Endothelial cell of umbilical vein (primary cell): ENCODE measurements around the gene RPF1. TPM values are rescaled to one million over a fixed set of nuclear protein-coding genes. Genes with fewer than 3 reads are reported as not detected.

ENCODE experiments used
- BruUV-seq: library from RNA; stranded (reverse); fragments of 400-500 nt; replicated peaks from 2 replicates; lab custom pipeline; 2021; lab: Mats Ljungman, UMichigan
- CTCF ChIA-PET: fragments of 300-600, 350-600 bp; sonication (Branson Sonifier 250); formaldehyde crosslinking; loops from one replicate; lab custom pipeline; 2021; ENCODE audit warnings: antibody characterized with exemption, inconsistent platforms; lab: Charles Lee
- POLR2A ChIA-PET: fragments of 300-600, 350-600 bp; sonication (Branson Sonifier 250); formaldehyde crosslinking; loops from one replicate; lab custom pipeline; 2021; ENCODE audit warnings: antibody characterized with exemption, inconsistent platforms; lab: Charles Lee
- DNase-seq: peaks from one replicate; pipeline ENCODE4 v3.0.0-alpha.2; 2011; ENCODE audit warnings: low read depth, low spot score
- FAIRE-seq: peaks from 2 replicates; lab custom pipeline; 2011; peaks lifted over from hg19 to GRCh38; lab: Jason Lieb, UNC
- H2AFZ ChIP-seq: 2 replicates; pipeline ENCODE4 v1.6.0; 2012; ENCODE audit warnings: low read depth, low read length, control low read depth, inconsistent platforms
- H3K27ac ChIP-seq: 2 replicates; pipeline ENCODE4 v1.5.1; 2011; ENCODE audit warnings: low read depth, mild to moderate bottlenecking, control low read depth, low read length, moderate library complexity; ENCODE audit not compliant: insufficient read depth
- H3K27me3 ChIP-seq, 2 experiments: 2 replicates each; pipeline versions ENCODE4 v1.6.0 to v1.6.1; 2011; ENCODE audit warnings: low read length in 2 of 2, mixed read lengths in 1 of 2; ENCODE audit not compliant: control insufficient read depth in 2 of 2, insufficient read depth in 2 of 2
- H3K36me3 ChIP-seq, 2 experiments: 2 replicates in 1 of 2; 3 replicates in 1 of 2; pipeline ENCODE4 v1.5.1; 2011; ENCODE audit warnings: low read length in 2 of 2, mild to moderate bottlenecking in 1 of 2, moderate library complexity in 1 of 2; ENCODE audit not compliant: control insufficient read depth in 2 of 2, insufficient read depth in 2 of 2; ENCODE audit errors: extremely low read depth in 1 of 2
- H3K4me1 ChIP-seq: 3 replicates; pipeline ENCODE4 v1.5.1; 2011; ENCODE audit warnings: mild to moderate bottlenecking, low read length; ENCODE audit not compliant: control insufficient read depth, insufficient read depth; ENCODE audit errors: extremely low read depth
- H3K4me2 ChIP-seq: 2 replicates; pipeline ENCODE4 v1.6.1; 2011; ENCODE audit warnings: low read length, control low read depth, mixed read lengths; ENCODE audit not compliant: insufficient read depth
- H3K4me3 ChIP-seq, 3 experiments: fragments of 200-600 bp in 1 of 3; sonication (generic), shearing (Covaris generic) in 1 of 3; replicated peaks in 1 of 3; 2 replicates each; pipeline ENCODE4 v1.5.1; 2011 to 2016; ENCODE audit warnings: control low read depth in 3 of 3, low read length in 3 of 3, mild to moderate bottlenecking in 2 of 3, inconsistent platforms in 1 of 3, low read depth in 1 of 3, moderate library complexity in 1 of 3; ENCODE audit not compliant: insufficient read depth in 1 of 3
- H3K79me2 ChIP-seq: 2 replicates; pipeline ENCODE4 v1.6.0; 2012; ENCODE audit warnings: low read length, inconsistent platforms; ENCODE audit not compliant: control insufficient read depth, insufficient read depth
- H3K9ac ChIP-seq: replicated peaks from 2 replicates; pipeline ENCODE3; 2011; ENCODE audit warnings: low read length, control low read depth; ENCODE audit not compliant: insufficient read depth; ENCODE audit errors: extremely low read depth
- H3K9me1 ChIP-seq: replicated peaks from 3 replicates; pipeline ENCODE4 v1.6.0; 2011; ENCODE audit warnings: mild to moderate bottlenecking, low read length; ENCODE audit not compliant: control insufficient read depth, insufficient read depth; ENCODE audit errors: extremely low read depth
- H3K9me3 ChIP-seq: replicated peaks from 2 replicates; pipeline ENCODE4 v1.5.1; 2012; ENCODE audit warnings: low read length, inconsistent platforms; ENCODE audit not compliant: control insufficient read depth, insufficient read depth
- H4K20me1 ChIP-seq: replicated peaks from 2 replicates; pipeline ENCODE3; 2011; ENCODE audit warnings: mild to moderate bottlenecking, low read length; ENCODE audit not compliant: control insufficient read depth, insufficient read depth; ENCODE audit errors: extremely low read depth
- CTCF ChIP-seq, 2 donors: IDR thresholded peaks; 1 replicate in 1 of 2; 2 replicates in 1 of 2; pipeline ENCODE4 v1.5.1; 2011; ENCODE audit warnings: low read length in 2 of 2, mild to moderate bottlenecking in 2 of 2, moderate library complexity in 2 of 2, control low read depth in 1 of 2, inconsistent platforms in 1 of 2, low read depth in 1 of 2; ENCODE audit not compliant: insufficient read depth in 1 of 2; ENCODE audit errors: extremely low read depth in 1 of 2
- EZH2 ChIP-seq: IDR thresholded peaks from 2 replicates; pipeline ENCODE4 v1.6.1; 2012; ENCODE audit warnings: borderline replicate concordance, low read depth, mild to moderate bottlenecking, moderate library complexity, low read length, inconsistent platforms; ENCODE audit not compliant: severe bottlenecking
- FOS ChIP-seq: IDR thresholded peaks from 2 replicates; pipeline ENCODE4 v1.6.1; 2011; ENCODE audit warnings: mild to moderate bottlenecking, low read length, moderate library complexity, borderline replicate concordance; ENCODE audit not compliant: insufficient read depth
- GATA2 ChIP-seq: IDR thresholded peaks from 2 replicates; pipeline ENCODE4 v1.7.0; 2011; ENCODE audit warnings: low read depth, mild to moderate bottlenecking, moderate library complexity, mixed read lengths, low read length; ENCODE audit not compliant: insufficient read length, insufficient read depth
- JUN ChIP-seq: IDR thresholded peaks from 2 replicates; pipeline ENCODE4 v1.6.1; 2011; ENCODE audit warnings: borderline replicate concordance, low read depth; ENCODE audit not compliant: insufficient read length, insufficient read depth
- MAX ChIP-seq: IDR thresholded peaks from 2 replicates; pipeline ENCODE4 v1.6.1; 2011; ENCODE audit not compliant: insufficient read depth, insufficient read length
- MYC ChIP-seq: IDR thresholded peaks from one replicate; pipeline ENCODE4 v1.6.1; 2011; ENCODE audit warnings: mild to moderate bottlenecking, low read depth, low read length
- POLR2A ChIP-seq: IDR thresholded peaks from 2 replicates; pipeline ENCODE4 v1.6.1; 2012; ENCODE audit warnings: low read depth, mild to moderate bottlenecking, control low read depth, low read length
- POLR2AphosphoS5 ChIP-seq: IDR thresholded peaks from 2 replicates; pipeline ENCODE4 v1.6.1; 2012; ENCODE audit warnings: low read depth, mild to moderate bottlenecking, control low read depth, low read length, moderate library complexity; ENCODE audit not compliant: insufficient read depth
- dilution Hi-C: fragments of 300-500 bp; cut with MboI; formaldehyde crosslinking; loops from one replicate; pipeline ENCODE4 v1.15.0; 2019; ENCODE audit warnings: low sequenced_read_pairs; ENCODE audit not compliant: extremely low pct_ligation_motif_present
- intact Hi-C: fragments of 100-400 bp; cut with micrococcal nuclease; formaldehyde crosslinking; loops from one replicate; pipeline ENCODE4 v1.10.0; 2022
- polyA plus RNA-seq, 4 experiments: library from polyadenylated mRNA; depleted of rRNA in 3 of 4; stranded (reverse) in 3 of 4; unstranded in 1 of 4; fragments of >200 nt; gene quantifications; 2 replicates each; pipeline versions ENCODE4 v1.2.1 to v1.2.3, GENCODE V29; 2011 to 2012; ENCODE audit warnings: missing spikeins in 1 of 4
- total RNA-seq: library from RNA; stranded (reverse); gene quantifications from 2 replicates; pipeline ENCODE4 v1.2.3, GENCODE V29; 2021

The RPF1 gene
- total and polyA plus RNA-seq, 2 donors (not counting 3 experiments of a cell fraction or from before 2014, with no cell fraction given) = 15.3 to 32.6 TPM

- DNase-seq (no peak), FAIRE-seq (no peak)
- ChIA-PET CTCF (interaction anchor here (1.1 kb wide), 1 partner anchor 11 kb away, joined by 3 read pairs; no protein-coding TSS in a partner anchor), POLR2A (no interaction called here)
- Histone ChIP-seq H3K79me2 (peaks cover 4% of the 10 kb centered on the region), H3K9me1 (no peaks in the 10 kb centered on the region), H3K27me3 (no peaks in the 10 kb centered on the region), H3K4me3 (no peak overlapping the region), H3K4me2 (no peak overlapping the region), H3K36me3 (peaks cover 7 to 17% of the 10 kb centered on the region in 2 experiments), H3K4me1 (no peaks in the 10 kb centered on the region), H4K20me1 (peaks cover 3% of the 10 kb centered on the region), H3K9me3 (no peaks in the 10 kb centered on the region), H2AFZ (no peak overlapping the region), H3K27ac (no peak overlapping the region), H3K9ac (no peak overlapping the region)
- BruUV-seq = no TSS peak
- dilution Hi-C loops (no loop called here), intact Hi-C loops (no loop called here)
- no peak for TF ChIP-seq POLR2AphosphoS5
- no peak for TF ChIP-seq JUN
- no peak for TF ChIP-seq POLR2A
- TF ChIP-seq GATA2 = no peak
- no peak for TF ChIP-seq MAX
- TF ChIP-seq CTCF (IDR thresholded peaks at IDR 0.05; ENCODE audit: extremely low read depth in 1 of 2, insufficient read depth in 1 of 2, low read depth in 1 of 2, low read length in 2 of 2) = no peak
- TF ChIP-seq EZH2 = no peak
- TF ChIP-seq MYC = no peak
- no peak for TF ChIP-seq FOS
Observed at GRCh38 chr1:84492726-84493125, 13.7 kb downstream of the RPF1 start.
